ENCODE data around the gene MFRP. TPM values are rescaled to one million over a fixed set of nuclear protein-coding genes. Genes with fewer than 3 reads are reported as not detected.

Gene MFRP
- total and polyA plus RNA-seq, 4 donors: 0.09 to 3.9 (median 0.22) TPM; not detected in 1

DNA sequence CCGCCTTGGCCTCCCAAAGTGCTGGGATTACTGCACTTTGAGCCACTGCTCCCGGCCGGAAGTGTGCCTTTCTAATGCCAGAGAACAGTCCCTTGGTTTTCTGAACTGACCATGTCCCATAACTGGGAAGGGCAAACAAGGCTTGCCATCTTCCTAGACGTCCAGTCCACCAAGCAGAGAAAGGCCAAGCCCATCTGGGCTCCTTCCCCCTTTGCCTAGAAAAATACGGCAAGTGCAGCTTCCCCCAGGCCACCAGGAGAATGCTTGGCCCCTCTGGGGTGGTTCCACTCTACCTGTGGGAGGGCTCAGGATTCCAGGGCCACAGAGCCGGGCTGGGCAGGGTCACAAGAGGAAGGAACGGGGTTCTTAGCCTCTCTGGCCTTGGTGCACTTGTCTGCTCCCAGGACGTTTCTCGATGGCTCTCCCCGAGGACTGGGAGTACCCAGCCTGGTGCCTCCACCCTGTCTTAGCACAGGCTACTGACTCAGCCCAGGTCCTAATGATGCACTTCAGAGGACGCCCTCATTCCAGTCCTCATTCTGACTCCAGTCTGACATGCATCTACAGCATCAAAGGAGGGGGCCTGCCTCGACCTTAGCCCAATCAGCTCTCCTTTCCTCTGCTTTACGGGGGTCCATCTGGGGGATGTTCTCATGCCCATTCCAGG lies 33.8 kb upstream of the MFRP start:
- no peak for DNase-seq (ENCODE audit: low read depth in 4 of 6, low spot score in 6 of 6)
- H3K27ac ChIP-seq (ENCODE audit: low read depth, low read length): no peak overlapping the region
- 71% methylated on average over 12 of the region's 13 CpGs for WGBS (ENCODE audit: insufficient coverage)

DNA sequence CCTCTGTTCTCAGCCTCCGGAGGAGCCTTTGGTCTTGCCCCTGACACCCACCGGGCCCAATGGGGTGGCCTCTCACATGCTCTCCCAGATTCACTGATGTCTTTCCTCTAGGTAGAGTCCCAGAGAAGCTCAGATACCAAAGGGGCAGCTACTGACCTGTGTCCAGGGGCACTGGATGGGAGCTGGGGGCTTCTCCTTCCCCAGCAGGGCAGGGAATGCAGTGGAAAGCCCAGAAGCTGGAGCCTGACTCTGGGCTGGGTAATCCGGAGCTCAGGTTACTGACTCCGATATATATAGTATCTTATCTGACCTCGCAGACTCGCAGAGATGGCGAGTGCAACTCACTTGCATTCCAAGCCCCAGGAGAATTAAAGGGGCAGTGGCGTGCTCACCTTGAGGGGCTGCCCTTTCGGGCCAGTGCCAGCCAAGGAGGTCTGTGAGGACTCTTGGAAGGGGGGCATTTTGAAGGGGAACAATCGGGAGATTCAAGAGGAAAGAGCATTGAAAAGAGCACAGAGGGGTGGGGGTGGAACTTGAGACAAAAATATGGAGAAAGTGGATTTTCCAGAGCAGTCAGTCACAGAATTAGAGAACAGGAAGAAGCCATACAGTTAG lies 32.5 kb upstream of the MFRP start:
- H3K27ac ChIP-seq (ENCODE audit: low read depth, low read length): no peak overlapping the region

More for the DNA sequence above, 33.8 kb upstream of the MFRP start:
- no peaks in the 10 kb centered on the region for H3K9me3 ChIP-seq (ENCODE audit: control insufficient read depth, insufficient read depth, low read length)
- H3K4me1 ChIP-seq (ENCODE audit: control insufficient read depth, insufficient read depth, low read length): peaks cover 62% of the 10 kb centered on the region
- peaks cover 2% of the 10 kb centered on the region for H3K27me3 ChIP-seq (ENCODE audit: control insufficient read depth, insufficient read depth, low read length)
- peak overlapping the region; percentile 70 for H3K4me3 ChIP-seq (ENCODE audit: low read depth, low read length)
- no peaks in the 10 kb centered on the region for H3K36me3 ChIP-seq (ENCODE audit: control insufficient read depth, insufficient read depth, low read length)

DNA sequence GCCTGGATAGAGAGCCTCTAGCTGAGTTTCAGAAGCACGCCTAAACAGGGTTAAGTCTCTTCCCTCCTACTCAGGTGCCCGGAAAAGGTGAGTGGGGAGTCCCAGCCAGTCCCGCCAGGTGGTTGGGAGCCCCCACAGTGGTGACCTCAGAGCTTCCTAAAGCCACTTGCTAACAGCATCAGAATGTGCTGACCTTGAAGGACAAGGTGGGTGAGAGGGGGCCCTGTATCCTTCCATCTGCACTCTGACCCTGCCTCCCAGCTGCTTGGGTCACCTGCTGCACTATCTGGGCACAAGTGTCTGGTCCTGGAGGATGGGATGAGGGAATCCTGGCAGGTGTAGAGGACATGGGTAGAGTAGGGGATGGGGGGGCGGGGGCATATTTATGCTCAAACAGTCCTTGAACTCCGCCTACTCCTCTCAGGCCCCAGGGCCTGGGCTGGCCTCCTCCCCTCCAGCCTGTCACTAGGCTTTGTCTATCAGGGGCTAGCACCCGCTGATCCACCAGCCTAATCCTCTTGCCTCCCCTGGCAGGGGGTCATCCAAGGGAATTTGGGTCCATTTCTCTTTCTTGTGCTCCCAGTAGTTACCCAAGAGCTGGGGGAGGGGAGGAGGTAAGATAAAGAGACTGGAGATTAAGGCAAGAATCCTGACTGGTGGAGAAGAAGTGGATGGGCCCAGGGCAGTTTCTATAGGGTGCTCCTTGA lies 31.6 kb upstream of the MFRP start:
- peaks cover 84% of the 10 kb centered on the region for H3K4me1 ChIP-seq (ENCODE audit: control insufficient read depth, insufficient read depth, low read length)
- peak in 1 of 6 donors; percentile 1 for DNase-seq (ENCODE audit: low read depth in 4 of 6, low spot score in 6 of 6)
- WGBS (ENCODE audit: insufficient coverage): 67% methylated on average over 2 of the region's 6 CpGs

More for the DNA sequence above, 32.5 kb upstream of the MFRP start:
- Histone ChIP-seq H3K9me3 (ENCODE audit: control insufficient read depth, insufficient read depth, low read length) (no peaks in the 10 kb centered on the region), H3K27me3 (ENCODE audit: control insufficient read depth, insufficient read depth, low read length) (peaks cover 2% of the 10 kb centered on the region), H3K4me3 (ENCODE audit: low read depth, low read length) (no peak overlapping the region), H3K36me3 (ENCODE audit: control insufficient read depth, insufficient read depth, low read length) (no peaks in the 10 kb centered on the region), H3K4me1 (ENCODE audit: control insufficient read depth, insufficient read depth, low read length) (peaks cover 75% of the 10 kb centered on the region)
- no peak for DNase-seq (ENCODE audit: low read depth in 4 of 6, low spot score in 6 of 6)
- WGBS (ENCODE audit: insufficient coverage): 52% methylated on average over 10 of the region's 10 CpGs

DNA sequence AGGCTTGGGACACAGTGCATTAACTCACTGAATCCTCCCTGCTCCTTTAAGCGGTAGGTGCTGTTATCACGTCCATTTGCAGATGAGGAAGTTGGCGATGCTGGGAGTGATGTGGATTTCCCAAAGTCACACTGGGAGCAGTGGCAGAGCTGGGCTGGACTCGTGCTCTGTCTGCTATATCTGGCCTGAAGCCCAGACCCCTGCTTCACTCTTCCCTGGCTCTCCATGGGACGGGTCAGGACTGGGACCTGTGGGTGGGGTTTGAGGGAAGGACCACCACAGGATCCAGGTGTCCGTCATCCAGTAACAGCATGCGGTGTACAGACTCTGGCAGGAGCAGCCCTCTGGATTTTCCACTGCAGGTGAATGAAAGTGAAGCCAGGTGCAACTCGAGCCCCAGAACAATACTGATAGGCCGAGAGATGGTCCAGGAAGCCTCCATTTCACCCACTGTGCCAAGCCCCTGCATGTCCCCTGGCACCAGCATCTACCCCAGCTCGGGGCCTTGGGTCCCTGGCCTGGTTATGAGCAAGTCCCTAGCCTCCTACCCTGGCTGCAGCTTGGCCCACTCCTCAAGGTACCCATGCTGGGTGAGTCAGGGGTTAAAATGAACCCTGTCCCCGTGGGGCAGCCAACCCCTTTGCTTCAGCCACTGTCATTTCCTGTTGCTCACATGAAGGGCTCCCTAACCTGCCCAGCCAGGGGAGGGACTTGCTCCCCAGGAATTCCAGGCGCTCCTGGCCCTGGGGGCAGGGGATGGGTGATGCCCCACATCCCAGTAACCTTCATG lies 30.8 kb upstream of the MFRP start:
- Histone ChIP-seq H3K27ac (ENCODE audit: low read depth, low read length) (peak overlapping the region; percentile 99), H3K4me3 (ENCODE audit: low read depth, low read length) (no peak overlapping the region), H3K27me3 (ENCODE audit: control insufficient read depth, insufficient read depth, low read length) (peaks cover 2% of the 10 kb centered on the region), H3K4me1 (ENCODE audit: control insufficient read depth, insufficient read depth, low read length) (peaks cover 92% of the 10 kb centered on the region), H3K9me3 (ENCODE audit: control insufficient read depth, insufficient read depth, low read length) (no peaks in the 10 kb centered on the region), H3K36me3 (ENCODE audit: control insufficient read depth, insufficient read depth, low read length) (peaks cover 11% of the 10 kb centered on the region)
- DNase-seq (ENCODE audit: low read depth in 4 of 6, low spot score in 6 of 6): peak in 1 of 6 donors; percentile 25
- WGBS (ENCODE audit: insufficient coverage): 51% methylated on average over 12 of the region's 12 CpGs

More for the DNA sequence above, 31.6 kb upstream of the MFRP start:
- Histone ChIP-seq H3K36me3 (ENCODE audit: control insufficient read depth, insufficient read depth, low read length) (peaks cover 3% of the 10 kb centered on the region), H3K4me3 (ENCODE audit: low read depth, low read length) (no peak overlapping the region), H3K27ac (ENCODE audit: low read depth, low read length) (no peak overlapping the region), H3K27me3 (ENCODE audit: control insufficient read depth, insufficient read depth, low read length) (peaks cover 2% of the 10 kb centered on the region), H3K9me3 (ENCODE audit: control insufficient read depth, insufficient read depth, low read length) (no peaks in the 10 kb centered on the region)

DNA sequence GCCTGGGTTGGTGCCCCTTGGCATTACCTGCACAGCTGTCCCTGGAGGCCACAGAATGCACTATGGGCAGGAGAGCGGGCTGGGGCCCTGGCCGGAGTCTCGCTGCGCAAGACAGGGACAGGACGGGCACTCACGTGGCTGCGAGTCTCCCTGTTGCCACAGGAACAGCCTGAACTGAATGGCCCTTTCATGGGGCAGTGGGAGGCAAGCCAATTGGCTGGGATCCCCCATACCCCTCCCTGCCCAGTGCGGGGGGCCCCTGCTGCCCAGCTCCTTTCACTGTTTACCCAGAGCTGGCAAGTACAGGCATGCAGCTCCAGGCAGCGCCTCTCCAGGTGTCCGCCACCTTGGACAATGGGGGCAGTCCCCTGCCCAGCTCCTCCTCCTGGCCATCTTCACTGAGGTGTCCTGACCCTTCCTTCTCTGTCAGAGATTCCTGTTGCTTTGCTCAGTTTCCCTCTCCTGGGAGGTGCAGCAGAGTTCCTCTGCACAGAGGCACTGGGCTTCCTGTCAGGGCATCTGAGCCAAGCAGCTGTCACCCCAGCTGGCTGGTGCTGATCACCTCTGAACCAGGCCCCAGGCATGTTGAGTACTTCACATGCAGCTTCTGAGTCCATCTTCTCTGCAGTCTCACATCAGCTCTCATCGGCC lies 29.8 kb upstream of the MFRP start:
- peaks cover 14% of the 10 kb centered on the region for H3K36me3 ChIP-seq (ENCODE audit: control insufficient read depth, insufficient read depth, low read length)
- no peaks in the 10 kb centered on the region for H3K9me3 ChIP-seq (ENCODE audit: control insufficient read depth, insufficient read depth, low read length)
- peaks cover 92% of the 10 kb centered on the region for H3K4me1 ChIP-seq (ENCODE audit: control insufficient read depth, insufficient read depth, low read length)
- peak in 5 of 6 donors; percentile 69 to 93 (median 81) for DNase-seq (ENCODE audit: low read depth in 4 of 6, low spot score in 6 of 6)
- peaks cover 2% of the 10 kb centered on the region for H3K27me3 ChIP-seq (ENCODE audit: control insufficient read depth, insufficient read depth, low read length)
- 26% methylated on average over 11 of the region's 11 CpGs for WGBS (ENCODE audit: insufficient coverage)
- H3K4me3 ChIP-seq (ENCODE audit: low read depth, low read length): peak overlapping the region; percentile 43
- H3K27ac ChIP-seq (ENCODE audit: low read depth, low read length): peak overlapping the region; percentile 99

DNA sequence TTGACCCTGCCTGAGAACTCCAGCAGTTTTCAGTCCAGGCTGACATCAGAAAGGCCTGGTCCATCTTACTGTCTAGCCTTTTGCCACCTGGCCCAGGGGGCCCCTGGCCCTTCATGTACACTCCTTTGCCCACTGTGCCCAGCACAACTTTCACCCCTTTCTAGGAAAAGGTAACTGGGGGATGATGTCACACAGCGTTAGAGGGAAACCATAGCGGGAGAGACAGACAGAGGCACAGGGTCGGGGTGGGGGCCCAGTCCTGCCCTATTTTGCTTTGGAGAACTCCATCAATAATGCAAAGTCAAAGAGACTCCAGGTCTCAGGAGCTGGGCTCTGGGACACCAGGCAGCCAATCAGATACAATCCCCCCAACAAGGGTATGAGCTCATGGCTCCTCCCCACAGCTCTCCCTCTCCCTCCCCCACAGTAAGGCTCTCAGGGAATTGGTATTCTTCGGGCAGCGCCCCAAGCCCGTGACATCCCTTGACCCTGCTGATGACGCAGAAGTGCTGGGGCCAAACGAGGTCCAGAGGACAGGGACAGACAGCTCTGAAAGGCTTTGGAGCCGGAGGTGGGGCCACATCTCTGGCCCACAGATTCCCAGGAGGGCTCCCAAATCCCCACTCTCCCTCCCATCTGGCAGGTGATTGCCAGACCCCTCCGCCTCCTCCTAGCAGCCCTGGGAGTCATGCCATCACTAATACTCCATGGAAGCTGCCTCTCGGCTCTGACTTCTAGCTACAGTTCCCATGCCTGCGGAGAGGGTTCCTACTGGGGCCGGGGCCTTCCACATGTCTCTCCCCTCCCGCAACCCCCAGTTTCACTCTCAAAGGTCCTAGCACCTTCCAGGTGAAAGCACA lies 29.1 kb upstream of the MFRP start:
- Histone ChIP-seq H3K27ac (ENCODE audit: low read depth, low read length) (peak overlapping the region; percentile 99), H3K9me3 (ENCODE audit: control insufficient read depth, insufficient read depth, low read length) (no peaks in the 10 kb centered on the region), H3K27me3 (ENCODE audit: control insufficient read depth, insufficient read depth, low read length) (peaks cover 2% of the 10 kb centered on the region), H3K36me3 (ENCODE audit: control insufficient read depth, insufficient read depth, low read length) (peaks cover 16% of the 10 kb centered on the region), H3K4me1 (ENCODE audit: control insufficient read depth, insufficient read depth, low read length) (peaks cover 92% of the 10 kb centered on the region), H3K4me3 (ENCODE audit: low read depth, low read length) (peak overlapping the region; percentile 43)
- 11% methylated on average over 14 of the region's 14 CpGs for WGBS (ENCODE audit: insufficient coverage)
- peak in 3 of 6 donors; percentile 64 to 88 (median 76) for DNase-seq (ENCODE audit: low read depth in 4 of 6, low spot score in 6 of 6)

DNA sequence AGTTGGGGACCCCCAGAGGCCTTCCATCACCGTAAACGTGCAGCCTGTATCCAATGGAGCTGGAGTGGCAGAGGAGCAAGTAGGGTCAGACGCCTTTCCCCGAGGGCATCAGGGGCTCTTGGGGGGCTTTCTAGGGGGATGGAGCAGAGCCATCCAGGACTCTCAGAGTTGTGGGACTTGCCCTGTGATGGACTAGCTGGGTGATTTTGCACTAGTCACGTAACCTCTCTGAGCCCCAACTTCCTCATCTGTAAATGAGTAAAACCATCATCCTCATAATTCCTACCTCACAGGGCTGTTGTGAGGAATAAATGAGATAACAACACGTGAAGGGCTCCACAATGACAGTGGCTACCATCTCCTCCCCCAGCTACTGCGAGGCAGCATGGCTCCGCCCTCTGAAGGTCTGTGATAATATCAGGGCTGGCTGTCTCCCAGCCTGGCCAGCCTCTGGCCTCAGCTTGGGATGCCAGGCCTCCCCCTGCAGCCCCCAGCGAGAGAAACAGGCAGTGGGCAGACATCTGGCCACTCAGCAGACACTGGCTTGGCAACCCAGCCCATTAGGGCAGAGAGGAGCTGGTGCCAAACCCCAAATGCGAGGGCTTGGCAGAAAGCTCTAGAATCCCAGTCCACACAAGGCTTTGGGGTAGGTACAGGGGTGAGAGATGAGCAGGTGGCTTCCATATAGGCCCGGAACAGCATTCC lies 28.3 kb upstream of the MFRP start:
- peak in 1 of 6 donors; percentile 69 for DNase-seq (ENCODE audit: low read depth in 4 of 6, low spot score in 6 of 6)
- Histone ChIP-seq H3K4me1 (ENCODE audit: control insufficient read depth, insufficient read depth, low read length) (peaks cover 94% of the 10 kb centered on the region), H3K9me3 (ENCODE audit: control insufficient read depth, insufficient read depth, low read length) (no peaks in the 10 kb centered on the region), H3K27me3 (ENCODE audit: control insufficient read depth, insufficient read depth, low read length) (peaks cover 2% of the 10 kb centered on the region), H3K36me3 (ENCODE audit: control insufficient read depth, insufficient read depth, low read length) (peaks cover 16% of the 10 kb centered on the region), H3K4me3 (ENCODE audit: low read depth, low read length) (peak overlapping the region; percentile 43), H3K27ac (ENCODE audit: low read depth, low read length) (peak overlapping the region; percentile 99)
- WGBS (ENCODE audit: insufficient coverage): 38% methylated on average over 10 of the region's 11 CpGs
